Measurements from ENCODE around the gene SCUBE3. TPM values are rescaled to one million over a fixed set of nuclear protein-coding genes. Genes with fewer than 3 reads are reported as not detected.

The SCUBE3 gene
- total RNA-seq, 2 experiments from 2014 or later = not detected

Other genes starting within 250 kb of the SCUBE3 start
- gene TCP11, start 72.6 kb upstream of the SCUBE3 start, total RNA-seq = not detected
- gene ZNF76, start 45.8 kb downstream of the SCUBE3 start, total RNA-seq = 10 to 100 TPM; 41.1 to 42.4 TPM
- gene DEF6, start 83.9 kb downstream of the SCUBE3 start, total RNA-seq = 100 to 1,000 TPM; 186 to 219 TPM
- 10 to 100 TPM; 24.4 to 25.8 TPM for gene PPARD, start 128.6 kb downstream of the SCUBE3 start, total RNA-seq
- gene FANCE, start 238.4 kb downstream of the SCUBE3 start, total RNA-seq = 10 to 100 TPM; 11.7 to 13.0 TPM